Keratinocyte (primary cell): ENCODE results near the gene SMU1. TPM values are rescaled to one million over a fixed set of nuclear protein-coding genes. Genes with fewer than 3 reads are reported as not detected.

ENCODE experiments used
- DNase-seq: peaks from one replicate; pipeline ENCODE4 v3.0.0-alpha.2; 2011; ENCODE audit warnings: low read depth, missing footprints, low spot score
- FAIRE-seq: peaks from 2 replicates; lab custom pipeline; 2011; peaks lifted over from hg19 to GRCh38; lab: Jason Lieb, UNC
- H2AFZ ChIP-seq: 2 replicates; pipeline ENCODE4 v1.6.0; 2012; ENCODE audit warnings: low read length, control low read depth, inconsistent platforms; ENCODE audit not compliant: control insufficient read depth
- H3K27ac ChIP-seq: 2 replicates; pipeline ENCODE4 v1.5.1; 2011; ENCODE audit warnings: low read length; ENCODE audit not compliant: control insufficient read depth, insufficient read depth
- H3K27me3 ChIP-seq: 3 replicates; pipeline ENCODE4 v1.6.0; 2011; ENCODE audit warnings: low read length; ENCODE audit not compliant: control insufficient read depth, insufficient read depth; ENCODE audit errors: extremely low read depth
- H3K36me3 ChIP-seq, 2 experiments: 2 replicates in 1 of 2; 3 replicates in 1 of 2; pipeline ENCODE4 v1.5.1; 2011; ENCODE audit warnings: low read length in 2 of 2, mild to moderate bottlenecking in 1 of 2; ENCODE audit not compliant: control insufficient read depth in 2 of 2, insufficient read depth in 2 of 2; ENCODE audit errors: extremely low read depth in 1 of 2
- H3K4me1 ChIP-seq: 3 replicates; pipeline ENCODE4 v1.5.1; 2011; ENCODE audit warnings: low read length; ENCODE audit not compliant: control insufficient read depth, insufficient read depth; ENCODE audit errors: extremely low read depth
- H3K4me2 ChIP-seq: 3 replicates; pipeline ENCODE4 v1.6.0; 2011; ENCODE audit warnings: low read depth, low read length; ENCODE audit not compliant: control insufficient read depth, insufficient read depth; ENCODE audit errors: extremely low read depth
- H3K4me3 ChIP-seq, 3 experiments: fragments of 200-600 bp in 1 of 3; sonication (generic) in 1 of 3; 2 replicates in 2 of 3; 3 replicates in 1 of 3; pipeline ENCODE4 v1.5.1; 2011 to 2016; ENCODE audit warnings: low read length in 3 of 3, mild to moderate bottlenecking in 3 of 3, control low read depth in 2 of 3, inconsistent platforms in 1 of 3, low read depth in 1 of 3, mixed read lengths in 1 of 3, mixed run types in 1 of 3, moderate library complexity in 1 of 3; ENCODE audit not compliant: control insufficient read depth in 2 of 3, insufficient read depth in 2 of 3; ENCODE audit errors: extremely low read depth in 1 of 3
- H3K79me2 ChIP-seq: 2 replicates; pipeline ENCODE4 v1.6.0; 2012; ENCODE audit warnings: low read length; ENCODE audit not compliant: control insufficient read depth, insufficient read depth
- H3K9ac ChIP-seq: 3 replicates; pipeline ENCODE4 v1.6.0; 2011; ENCODE audit warnings: low read length; ENCODE audit not compliant: control insufficient read depth, insufficient read depth; ENCODE audit errors: extremely low read depth
- H3K9me1 ChIP-seq: 3 replicates; pipeline ENCODE4 v1.6.0; 2011; ENCODE audit warnings: low read length; ENCODE audit not compliant: control insufficient read depth, insufficient read depth; ENCODE audit errors: extremely low read depth
- H3K9me3 ChIP-seq: 2 replicates; pipeline ENCODE4 v1.5.1; 2012; ENCODE audit warnings: low read depth, low read length; ENCODE audit not compliant: control insufficient read depth
- H4K20me1 ChIP-seq: 3 replicates; pipeline ENCODE4 v1.6.0; 2011; ENCODE audit warnings: low read length; ENCODE audit not compliant: control insufficient read depth, insufficient read depth; ENCODE audit errors: extremely low read depth
- EZH2 ChIP-seq: IDR thresholded peaks from one replicate; pipeline ENCODE4 v1.6.1; 2012; ENCODE audit warnings: inconsistent platforms, mild to moderate bottlenecking, low read length, moderate library complexity
- dilution Hi-C: fragments of 300-500 bp; cut with MboI; formaldehyde crosslinking; loops from one replicate; pipeline ENCODE4 v1.7.0; 2020; ENCODE audit warnings: low sequenced_read_pairs; ENCODE audit not compliant: extremely low pct_ligation_motif_present
- polyA plus RNA-seq, 5 experiments: library from polyadenylated mRNA; depleted of rRNA in 3 of 5; stranded (reverse) in 3 of 5; stranded (forward) in 1 of 5; unstranded in 1 of 5; fragments of >200 nt; gene quantifications; 1 replicate in 1 of 5; 2 replicates in 3 of 5; 3 replicates in 1 of 5; pipeline versions ENCODE4 v1.2.1 to v1.2.3, GENCODE V29; 2011 to 2012; ENCODE audit warnings: missing spikeins in 2 of 5, low read depth in 1 of 5, low replicate concordance in 1 of 5
- TF ChIP-seq, protein P1 (sequence below), 3 experiments: IDR thresholded peaks in 1 of 3; conservative IDR thresholded peaks in 1 of 3; optimal IDR thresholded peaks in 1 of 3; 2 replicates in 2 of 3; 3 replicates in 1 of 3; pipeline versions ENCODE3 to v1.5.1; 2011; ENCODE audit warnings: low read length in 3 of 3, mild to moderate bottlenecking in 3 of 3, moderate library complexity in 2 of 3, control low read depth in 1 of 3, inconsistent platforms in 1 of 3; ENCODE audit not compliant: insufficient read depth in 2 of 3; ENCODE audit errors: extremely low read depth in 1 of 3

Gene SMU1
- polyA plus RNA-seq, 1 donor (not counting 4 experiments of a cell fraction or from before 2014, with no cell fraction given): 20.3 TPM

DNA sequence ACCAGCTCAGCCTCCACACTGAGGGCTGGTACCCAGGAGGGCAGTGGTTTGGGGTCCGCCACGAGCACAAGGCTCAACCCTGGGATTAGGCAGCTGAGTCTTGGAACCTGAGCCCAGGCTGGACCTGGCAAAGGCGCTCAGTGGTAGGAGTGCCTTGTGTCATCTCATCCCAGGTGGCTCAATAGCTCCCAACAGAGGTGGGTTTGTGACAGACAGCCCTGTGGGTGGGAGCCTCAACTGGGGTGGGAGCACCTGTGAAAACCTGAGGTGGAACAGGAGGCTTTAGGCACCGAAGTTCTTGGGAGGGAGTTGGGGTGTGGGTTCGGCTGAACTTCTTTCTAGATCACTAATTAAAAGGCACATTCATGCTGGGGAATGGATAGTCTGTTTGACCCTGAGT lies 35.2 kb upstream of the SMU1 start:
- no peak overlapping the region for H3K27ac ChIP-seq
- H4K20me1 ChIP-seq: no peaks in the 10 kb centered on the region
- H3K9ac ChIP-seq: no peak overlapping the region
- H3K4me3 ChIP-seq: no peak overlapping the region
- H3K79me2 ChIP-seq: no peaks in the 10 kb centered on the region
- peaks cover 15% of the 10 kb centered on the region for H3K4me1 ChIP-seq
- no peak for FAIRE-seq
- H3K9me3 ChIP-seq: no peaks in the 10 kb centered on the region
- dilution Hi-C loops: no loop called here
- H2AFZ ChIP-seq: no peak overlapping the region
- H3K4me2 ChIP-seq: no peak overlapping the region
- TF ChIP-seq, protein P1, sequence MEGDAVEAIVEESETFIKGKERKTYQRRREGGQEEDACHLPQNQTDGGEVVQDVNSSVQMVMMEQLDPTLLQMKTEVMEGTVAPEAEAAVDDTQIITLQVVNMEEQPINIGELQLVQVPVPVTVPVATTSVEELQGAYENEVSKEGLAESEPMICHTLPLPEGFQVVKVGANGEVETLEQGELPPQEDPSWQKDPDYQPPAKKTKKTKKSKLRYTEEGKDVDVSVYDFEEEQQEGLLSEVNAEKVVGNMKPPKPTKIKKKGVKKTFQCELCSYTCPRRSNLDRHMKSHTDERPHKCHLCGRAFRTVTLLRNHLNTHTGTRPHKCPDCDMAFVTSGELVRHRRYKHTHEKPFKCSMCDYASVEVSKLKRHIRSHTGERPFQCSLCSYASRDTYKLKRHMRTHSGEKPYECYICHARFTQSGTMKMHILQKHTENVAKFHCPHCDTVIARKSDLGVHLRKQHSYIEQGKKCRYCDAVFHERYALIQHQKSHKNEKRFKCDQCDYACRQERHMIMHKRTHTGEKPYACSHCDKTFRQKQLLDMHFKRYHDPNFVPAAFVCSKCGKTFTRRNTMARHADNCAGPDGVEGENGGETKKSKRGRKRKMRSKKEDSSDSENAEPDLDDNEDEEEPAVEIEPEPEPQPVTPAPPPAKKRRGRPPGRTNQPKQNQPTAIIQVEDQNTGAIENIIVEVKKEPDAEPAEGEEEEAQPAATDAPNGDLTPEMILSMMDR (optimal IDR thresholded peaks at IDR 0.05 in 1 of 3, IDR thresholded peaks at IDR 0.05 in 1 of 3, conservative IDR thresholded peaks at IDR 0.05 in 1 of 3; ENCODE audit: extremely low read depth in 1 of 3, insufficient read depth in 2 of 3, low read length in 3 of 3): no peak
- TF ChIP-seq EZH2: no peak
- peaks cover 18 to 20% of the 10 kb centered on the region in 2 experiments for H3K36me3 ChIP-seq
- H3K9me1 ChIP-seq: no peaks in the 10 kb centered on the region
- DNase-seq: no peak
- no peaks in the 10 kb centered on the region for H3K27me3 ChIP-seq

DNA sequence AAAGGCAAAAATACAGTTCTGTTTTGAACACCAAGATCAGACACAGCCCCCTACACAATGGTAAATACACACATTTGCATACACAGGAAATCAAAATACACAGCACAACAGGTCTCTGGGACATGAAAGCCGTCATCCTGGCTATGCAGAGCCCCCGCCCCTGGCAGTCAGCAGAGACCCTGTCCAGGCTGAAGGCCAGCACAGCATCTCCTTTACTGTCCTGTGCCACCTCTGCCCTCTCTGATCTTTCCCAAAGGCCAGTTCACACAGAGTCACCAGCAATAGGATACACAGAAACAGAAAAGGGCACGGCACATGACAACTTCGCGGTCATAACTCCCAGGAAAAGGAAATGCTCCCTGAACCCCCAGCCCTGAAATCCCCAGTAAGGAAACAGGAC lies 34.2 kb upstream of the SMU1 start:
- FAIRE-seq (no peak), DNase-seq (no peak)
- H3K9me1 ChIP-seq: no peaks in the 10 kb centered on the region
- H3K27me3 ChIP-seq: no peaks in the 10 kb centered on the region
- dilution Hi-C loops: no loop called here
- no peak overlapping the region for H2AFZ ChIP-seq
- H3K27ac ChIP-seq: no peak overlapping the region
- H3K4me1 ChIP-seq: peaks cover 20% of the 10 kb centered on the region
- H3K9ac ChIP-seq: no peak overlapping the region
- no peaks in the 10 kb centered on the region for H4K20me1 ChIP-seq
- TF ChIP-seq, protein P1 (optimal IDR thresholded peaks at IDR 0.05 in 1 of 3, IDR thresholded peaks at IDR 0.05 in 1 of 3, conservative IDR thresholded peaks at IDR 0.05 in 1 of 3; ENCODE audit: extremely low read depth in 1 of 3, insufficient read depth in 2 of 3, low read length in 3 of 3): no peak
- H3K4me2 ChIP-seq: no peak overlapping the region
- H3K9me3 ChIP-seq: no peaks in the 10 kb centered on the region
- H3K4me3 ChIP-seq: no peak overlapping the region
- peaks cover 18 to 20% of the 10 kb centered on the region in 2 experiments for H3K36me3 ChIP-seq
- H3K79me2 ChIP-seq: no peaks in the 10 kb centered on the region
